Measurements from ENCODE around the gene SOX1.

The SOX1 gene

DNA sequence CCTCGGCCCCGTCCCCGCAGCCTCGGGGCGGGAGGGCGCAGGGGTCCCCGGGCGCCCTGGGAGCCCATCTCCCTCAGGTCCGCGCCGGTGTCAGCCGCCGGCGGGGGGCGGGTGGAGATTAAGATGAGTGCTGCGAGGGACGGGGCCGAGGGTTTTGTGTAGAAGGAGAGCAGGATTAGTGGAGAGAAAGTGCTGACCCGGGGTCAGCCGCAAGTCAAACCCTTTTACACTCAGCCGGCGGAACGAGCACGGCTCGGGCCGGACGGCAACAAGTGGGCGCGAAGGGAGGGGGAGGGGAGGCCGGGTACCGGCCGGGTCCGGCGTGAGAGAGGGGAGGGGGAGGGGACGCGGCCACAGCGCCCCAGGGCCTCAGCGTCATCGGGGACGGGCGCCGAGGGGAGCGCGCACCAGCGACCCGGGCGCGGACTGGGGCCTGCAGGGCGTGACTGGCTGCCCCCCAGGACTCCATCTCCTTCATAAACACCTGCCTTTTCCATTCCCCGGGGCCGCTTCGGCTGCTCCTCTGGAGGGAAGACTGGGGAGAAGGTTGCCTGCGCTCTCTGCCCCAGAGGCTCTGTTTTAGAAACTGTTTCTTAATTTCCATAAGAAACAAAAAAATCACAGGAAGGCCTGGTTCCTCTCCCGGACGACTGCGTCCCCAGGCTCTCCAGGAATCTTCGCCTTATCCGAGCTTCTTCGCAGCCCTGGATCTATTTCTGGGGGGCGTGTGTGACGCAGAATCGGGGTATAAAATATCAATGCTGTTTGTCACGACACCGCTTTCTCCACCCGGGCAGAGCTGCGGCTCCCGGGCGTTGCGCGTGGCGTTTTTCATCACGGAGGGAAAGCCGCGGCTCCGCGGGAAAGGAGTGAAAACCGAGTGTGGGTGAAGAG, 6.5 kb downstream of the SOX1 start:
- DNase-seq: no peak

DNA sequence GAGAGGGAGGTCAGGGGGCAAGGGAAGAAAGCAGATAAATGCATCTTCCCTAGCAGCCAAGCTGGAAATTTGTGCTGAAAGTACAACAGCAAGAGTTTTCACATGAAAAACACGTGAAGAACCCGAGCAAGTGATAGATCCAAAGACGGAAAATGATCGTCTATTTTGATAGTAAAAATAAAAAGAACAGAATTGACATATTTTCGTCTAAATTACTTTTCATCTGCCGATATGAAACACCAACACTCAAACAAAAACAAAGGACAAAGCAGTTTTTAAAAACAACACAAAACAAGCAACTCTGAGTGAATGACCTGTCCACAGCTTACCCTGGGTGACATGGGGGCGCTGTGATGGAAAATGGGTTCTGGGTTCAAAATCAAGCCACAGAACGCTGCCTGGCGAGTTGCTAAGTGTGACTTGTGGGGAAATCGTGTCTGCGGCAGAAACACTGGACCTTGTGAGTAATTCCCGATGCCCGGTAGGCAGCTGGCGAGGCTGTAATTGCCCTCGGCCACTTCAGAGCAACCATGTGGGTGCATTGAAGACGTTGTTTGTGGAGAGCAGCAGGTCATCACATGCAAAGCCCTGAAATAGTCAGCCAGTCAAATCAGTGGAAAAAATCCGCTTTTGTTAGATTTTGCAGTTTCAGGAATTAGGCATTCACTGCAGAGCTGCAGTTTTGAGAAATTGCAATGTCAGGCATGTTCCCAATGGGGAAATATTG, 7.4 kb downstream of the SOX1 start:
- DNase-seq: no peak

DNA sequence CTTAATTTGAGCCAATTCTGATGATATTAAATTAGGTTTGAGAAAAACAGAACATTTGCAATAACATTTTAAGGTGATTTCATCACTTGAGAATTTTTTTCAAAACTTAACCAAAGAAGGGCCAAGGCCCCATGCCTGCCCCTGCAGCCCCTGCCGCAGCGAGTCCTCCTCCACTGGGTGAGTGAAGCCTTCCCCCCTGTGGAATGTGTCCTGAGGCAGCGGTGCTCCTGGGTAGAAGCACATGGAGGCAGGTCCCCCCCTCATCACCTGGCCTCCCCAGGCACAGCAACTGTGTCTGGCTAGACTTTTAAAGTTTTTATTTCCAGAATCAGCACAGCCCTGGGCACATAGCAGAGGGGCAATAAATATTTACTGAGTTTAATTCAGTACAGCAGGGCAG, 10.8 kb downstream of the SOX1 start:
- no peak for DNase-seq

DNA sequence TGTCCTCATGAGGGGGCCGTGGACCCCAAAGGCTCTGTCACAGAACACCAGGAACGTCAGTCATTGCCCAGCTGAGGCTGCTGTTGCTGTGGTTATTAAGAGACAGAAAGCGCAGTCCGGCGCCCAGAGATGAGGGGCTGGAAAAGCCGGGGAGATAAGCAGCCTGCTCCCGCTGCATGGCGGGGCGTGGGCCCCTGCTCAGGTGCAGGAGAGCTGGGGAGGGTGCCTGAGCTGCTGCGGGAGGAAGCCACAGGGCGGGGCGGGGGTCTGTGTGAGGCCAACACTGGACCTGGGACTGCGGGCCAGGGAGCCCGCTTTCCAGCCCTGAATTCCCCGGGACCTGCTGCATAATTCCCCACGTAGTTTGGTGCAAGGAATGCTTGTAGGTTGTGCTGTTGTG, 11.3 kb downstream of the SOX1 start:
- DNase-seq: no peak

DNA sequence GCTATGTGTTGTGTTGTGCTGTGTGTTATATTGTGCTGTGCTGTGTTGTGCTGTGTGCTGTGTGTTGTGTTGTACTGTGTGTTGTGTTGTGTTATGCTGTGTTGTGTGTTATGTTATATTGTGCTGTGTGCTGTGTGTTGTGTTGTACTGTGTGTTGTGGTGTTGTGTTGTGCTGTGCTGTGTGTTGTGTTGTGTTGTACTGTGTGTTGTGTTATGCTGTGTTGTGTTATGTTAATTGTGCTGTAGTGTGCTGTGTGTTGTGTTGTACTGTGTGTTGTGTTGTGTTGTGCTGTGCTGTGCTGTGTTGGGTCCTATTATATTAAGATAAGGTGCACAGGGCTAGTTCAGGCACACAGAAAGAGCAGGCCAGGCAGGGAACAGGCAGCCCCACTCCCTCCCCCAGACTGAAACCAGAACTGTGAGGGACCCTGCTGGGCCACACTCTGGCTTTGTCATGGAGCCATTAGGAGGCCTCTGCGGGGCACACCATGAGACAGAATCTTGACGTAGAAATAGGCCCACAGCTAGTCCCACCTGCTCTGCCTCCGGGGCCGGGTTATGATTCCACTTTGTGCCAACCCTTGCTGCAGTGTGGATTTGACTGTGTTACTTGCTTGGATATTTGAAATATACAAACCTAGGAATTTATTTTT, 12.1 kb downstream of the SOX1 start:
- no peak for DNase-seq

DNA sequence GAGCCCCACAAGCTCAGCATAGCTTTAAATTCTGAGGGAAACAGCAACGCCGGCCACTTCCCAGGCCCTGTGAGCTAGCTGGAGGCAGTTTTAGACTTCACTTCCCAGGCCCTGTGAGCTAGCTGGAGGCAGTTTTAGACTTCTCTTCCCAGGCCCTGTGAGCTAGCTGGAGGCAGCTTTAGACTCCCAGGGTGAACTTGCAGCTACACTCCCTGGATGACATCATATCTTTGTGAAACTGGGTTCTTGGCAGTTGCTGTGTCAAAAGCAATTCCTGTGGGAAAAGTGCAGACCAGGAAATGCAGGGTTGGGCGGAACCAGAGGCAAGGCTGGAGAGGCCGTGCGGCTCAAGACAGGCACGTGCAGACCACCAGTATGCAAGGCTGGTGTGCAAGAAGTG, 12.7 kb downstream of the SOX1 start:
- DNase-seq: no peak

DNA sequence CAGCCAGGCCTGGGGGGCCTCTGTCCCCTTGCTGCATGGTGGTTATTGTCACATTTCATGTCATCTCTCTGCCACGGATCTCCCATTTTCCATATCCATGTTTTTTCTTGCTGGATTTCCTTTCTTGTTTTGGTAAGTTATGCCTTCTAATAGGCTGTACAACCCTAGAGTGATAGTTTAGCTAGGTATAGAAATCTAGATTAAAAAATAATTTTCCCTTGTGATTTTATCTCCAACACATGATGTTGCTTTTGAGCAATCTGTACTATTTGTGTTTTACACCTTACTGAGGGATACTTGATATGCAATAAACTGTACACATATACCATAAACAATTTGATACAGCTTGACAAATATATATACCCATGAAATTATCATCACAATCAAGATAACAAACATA, 17.0 kb downstream of the SOX1 start:
- DNase-seq: no peak

DNA sequence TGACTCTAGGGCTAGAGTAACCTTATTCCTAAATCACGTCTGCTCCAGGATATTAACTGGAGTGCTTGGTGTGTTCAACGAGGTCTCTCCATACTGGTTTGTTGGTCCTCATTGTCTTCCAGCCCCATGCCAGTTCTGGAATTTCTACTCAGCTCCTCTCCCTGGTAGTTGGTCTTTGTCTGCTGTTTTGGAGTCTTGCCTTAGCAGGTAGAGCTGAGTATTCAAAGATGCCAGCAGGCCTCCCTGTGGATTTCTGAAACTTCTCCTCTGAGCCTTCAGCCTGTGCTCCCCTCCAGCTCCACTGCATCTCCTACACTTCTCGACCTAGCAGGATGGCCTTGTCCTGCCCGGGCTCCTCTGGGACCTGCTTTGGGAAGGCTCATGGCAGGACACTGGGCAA, 25.5 kb downstream of the SOX1 start:
- DNase-seq: no peak

DNA sequence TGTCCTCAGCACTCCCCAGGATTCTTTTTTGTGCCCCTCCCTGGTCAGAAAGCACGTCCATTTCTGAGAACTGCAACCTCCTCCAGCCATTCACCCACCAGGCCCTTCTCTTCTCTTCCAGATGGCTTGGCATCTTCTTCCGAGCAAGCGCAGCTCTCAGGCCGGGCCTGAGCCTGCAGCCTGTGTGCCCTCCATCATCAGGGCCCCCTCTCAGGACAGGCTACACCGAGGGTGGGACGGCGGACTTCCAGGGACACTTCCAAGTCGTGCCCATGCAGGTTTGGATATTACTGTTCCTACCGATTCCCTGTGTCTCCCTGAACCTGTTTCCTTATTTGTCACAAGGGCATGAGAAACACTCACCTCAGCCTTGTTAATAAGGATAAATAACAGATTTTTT, 28.4 kb downstream of the SOX1 start:
- no peak for DNase-seq

DNA sequence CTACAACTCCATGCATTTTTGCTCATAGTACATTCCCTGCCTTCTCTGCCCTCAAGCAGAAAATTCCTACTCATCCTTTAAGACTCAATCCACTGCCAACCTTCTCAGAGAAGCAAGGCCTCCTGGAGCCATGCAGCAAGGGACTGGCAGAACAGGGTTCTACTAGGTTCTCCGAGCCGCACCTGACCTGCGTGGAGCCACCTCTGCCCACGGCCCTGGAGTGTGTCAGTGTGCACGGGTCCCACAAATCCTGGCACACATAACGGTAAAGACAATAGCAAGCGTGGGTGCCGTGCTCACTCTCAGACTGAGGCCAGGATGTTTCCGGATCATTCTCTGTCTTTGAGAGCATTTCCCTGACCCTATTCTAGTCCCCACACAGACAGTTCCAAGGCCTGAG, 30.0 kb downstream of the SOX1 start:
- DNase-seq: no peak

DNA sequence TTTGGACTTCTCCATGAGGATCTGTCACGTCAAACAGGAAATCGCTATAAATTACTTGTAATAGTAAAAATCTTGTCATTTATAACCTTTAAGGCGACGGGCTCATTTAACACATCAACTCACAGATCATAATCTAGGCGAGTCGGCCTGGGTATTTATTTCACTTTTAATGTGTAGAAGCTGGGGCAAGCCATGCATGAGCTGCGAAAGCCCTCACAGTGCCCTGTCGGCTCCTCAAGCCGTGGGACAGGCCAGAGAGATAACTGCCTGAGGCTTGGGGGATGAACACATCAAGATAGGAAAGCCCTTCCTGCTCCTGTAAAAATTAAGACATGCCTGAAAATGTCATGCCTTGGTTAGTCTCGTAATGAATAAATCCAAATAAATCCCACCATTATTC, 30.8 kb downstream of the SOX1 start:
- DNase-seq: no peak

DNA sequence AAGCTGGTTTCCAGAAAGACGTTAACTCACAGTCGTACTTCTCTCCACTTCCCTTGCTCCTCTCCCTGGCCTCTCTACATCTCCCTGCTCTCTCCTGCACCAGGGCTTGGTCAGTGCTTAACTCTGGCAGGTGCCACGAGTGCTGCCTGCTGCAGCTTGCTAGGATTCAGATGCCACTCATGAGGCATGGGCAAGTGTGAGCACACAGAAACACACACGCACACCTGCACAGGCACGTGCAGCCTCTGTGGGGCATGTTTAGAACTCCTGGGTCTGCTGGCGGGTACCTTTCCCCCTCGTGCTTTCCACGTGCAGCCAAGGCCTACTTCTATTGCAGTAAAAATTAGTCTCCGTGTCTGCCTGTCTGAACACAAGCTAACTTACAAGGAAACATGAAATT, 31.8 kb downstream of the SOX1 start:
- no peak for DNase-seq

DNA sequence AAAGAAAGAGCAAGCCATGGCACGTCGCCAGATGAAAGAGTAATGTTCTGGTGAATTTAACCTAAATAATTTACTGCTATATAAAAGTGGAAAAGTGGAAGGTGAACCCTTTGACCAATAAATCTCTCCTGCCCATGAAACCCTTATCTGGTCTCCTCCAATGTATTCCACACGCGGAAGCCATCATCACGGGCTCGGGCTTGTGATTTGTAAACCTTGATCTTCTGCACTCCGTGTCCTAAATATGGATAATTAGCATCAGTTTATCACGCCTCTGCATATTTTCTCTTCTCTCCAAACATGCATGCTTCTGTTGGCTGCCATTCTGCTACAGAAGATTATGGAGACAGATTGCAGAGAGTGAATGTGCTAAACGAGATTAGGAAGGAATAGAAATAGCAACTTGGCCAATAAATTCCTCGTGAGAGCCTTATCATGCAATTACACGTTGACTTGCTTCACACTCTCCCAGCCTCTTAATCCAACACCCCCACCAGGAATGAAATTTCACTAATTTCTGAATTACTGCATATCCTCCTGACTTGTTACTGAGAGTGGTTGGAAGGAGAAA, 34.5 kb downstream of the SOX1 start:
- DNase-seq: no peak

DNA sequence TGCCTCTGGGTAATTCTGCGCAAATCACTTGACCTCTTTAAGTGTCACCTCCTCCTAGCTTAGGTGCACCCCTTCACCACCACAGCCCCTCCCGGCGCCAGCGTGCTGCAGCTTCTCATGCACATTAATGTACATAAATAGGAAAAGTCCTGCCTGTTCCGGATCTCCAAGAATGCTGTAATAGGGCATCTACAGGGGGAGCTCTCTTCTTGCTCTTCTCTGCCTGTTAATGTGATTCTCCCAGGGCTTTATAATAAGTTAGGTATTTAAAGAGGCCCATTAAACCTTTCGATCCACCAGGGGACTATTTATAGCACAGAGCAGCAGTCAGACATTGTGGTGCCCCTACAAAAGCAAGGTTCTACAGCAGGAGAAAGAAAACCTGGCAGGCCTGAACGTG, 35.3 kb downstream of the SOX1 start:
- DNase-seq: no peak

DNA sequence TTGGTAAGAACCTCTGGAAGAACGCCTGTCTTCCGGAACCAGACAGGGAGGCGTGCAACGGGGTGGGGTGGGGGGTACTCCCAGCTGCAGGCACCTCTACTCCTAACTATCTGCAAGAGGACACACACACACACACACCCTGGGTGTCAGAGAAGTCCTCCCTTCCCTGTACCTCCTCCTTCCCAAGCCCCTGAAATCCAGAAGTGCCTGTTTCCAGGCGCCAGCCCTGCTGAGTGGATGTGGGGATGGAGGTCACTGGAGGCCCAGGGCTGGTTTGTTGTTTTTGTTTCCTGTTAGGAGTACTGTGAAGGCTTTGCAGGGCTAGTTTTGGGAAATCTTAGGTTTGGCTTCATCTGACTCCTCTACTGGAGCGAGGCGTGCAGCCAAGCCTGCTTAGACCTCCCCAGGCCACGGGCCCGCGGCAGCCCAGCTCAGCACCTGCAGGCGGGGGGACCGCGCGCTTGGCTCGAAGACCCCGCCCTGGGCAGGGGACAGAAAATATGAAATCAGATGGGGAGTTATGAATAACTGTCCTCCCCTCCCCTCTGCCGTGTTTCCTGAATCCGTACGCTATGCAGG, 36.4 kb downstream of the SOX1 start:
- DNase-seq: no peak

DNA sequence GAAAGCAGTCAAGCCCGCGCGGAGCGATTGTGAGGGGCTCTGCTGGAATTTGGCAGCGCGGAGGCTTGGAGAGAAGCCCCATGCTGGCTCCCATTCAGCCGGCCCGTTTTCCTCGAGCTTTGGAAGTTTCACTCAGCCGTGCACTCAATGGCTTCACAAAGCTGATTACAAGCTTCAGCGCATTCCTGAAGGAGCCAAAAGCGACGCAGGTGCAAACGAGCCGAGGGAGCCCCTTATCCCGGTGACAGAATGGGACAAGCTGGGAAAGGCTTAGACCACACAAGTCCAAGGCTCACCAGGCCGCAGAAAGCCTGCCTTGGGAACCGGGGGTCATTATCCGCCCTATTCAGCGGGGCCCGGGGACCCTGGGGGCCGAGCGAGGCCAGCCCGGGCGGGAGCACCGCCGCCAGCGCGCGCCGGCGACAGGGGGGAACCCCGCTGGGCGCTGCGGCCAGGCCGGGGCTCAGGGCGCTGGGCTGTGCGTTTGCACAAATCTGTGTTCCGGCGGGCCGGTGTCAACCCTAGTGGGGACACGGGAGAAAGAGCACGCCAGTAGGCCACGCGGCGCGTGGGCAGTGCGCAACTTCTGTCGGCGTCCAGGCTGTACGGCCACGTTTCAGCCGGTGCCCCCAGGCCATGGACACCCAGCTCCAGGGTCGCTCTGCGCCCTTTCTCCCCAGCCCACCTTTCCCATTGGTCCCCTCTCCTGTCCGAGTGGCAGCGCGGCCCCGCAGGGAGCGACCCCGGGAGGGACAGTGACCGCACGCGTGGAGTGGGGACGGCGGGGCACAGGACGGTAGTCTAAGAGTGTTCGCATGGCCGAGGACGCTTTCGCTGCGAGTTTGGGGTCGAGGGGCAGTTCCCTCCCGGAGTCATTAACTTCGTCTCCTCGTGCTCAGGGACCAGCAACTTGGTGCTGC, 37.3 kb downstream of the SOX1 start:
- no peak for DNase-seq

DNA sequence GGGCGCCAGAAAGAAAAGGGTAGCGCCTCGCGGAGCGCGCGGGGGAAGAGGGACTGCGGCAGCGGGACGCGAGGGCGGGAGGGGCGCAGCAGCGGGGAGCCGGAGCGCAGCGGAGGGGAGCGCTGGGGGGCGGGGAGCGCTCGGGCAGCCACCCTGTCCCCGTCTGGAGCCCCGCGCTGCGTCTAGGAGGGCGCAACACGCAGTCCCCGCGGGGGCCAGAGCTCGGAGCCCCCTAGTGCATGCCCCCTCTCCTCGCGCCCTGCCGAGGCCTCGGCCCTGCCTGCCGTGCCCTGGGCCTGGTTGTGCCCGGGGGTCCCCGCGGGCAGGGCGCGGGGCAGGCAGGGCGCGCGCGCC, 37.9 kb downstream of the SOX1 start:
- no peak for DNase-seq

DNA sequence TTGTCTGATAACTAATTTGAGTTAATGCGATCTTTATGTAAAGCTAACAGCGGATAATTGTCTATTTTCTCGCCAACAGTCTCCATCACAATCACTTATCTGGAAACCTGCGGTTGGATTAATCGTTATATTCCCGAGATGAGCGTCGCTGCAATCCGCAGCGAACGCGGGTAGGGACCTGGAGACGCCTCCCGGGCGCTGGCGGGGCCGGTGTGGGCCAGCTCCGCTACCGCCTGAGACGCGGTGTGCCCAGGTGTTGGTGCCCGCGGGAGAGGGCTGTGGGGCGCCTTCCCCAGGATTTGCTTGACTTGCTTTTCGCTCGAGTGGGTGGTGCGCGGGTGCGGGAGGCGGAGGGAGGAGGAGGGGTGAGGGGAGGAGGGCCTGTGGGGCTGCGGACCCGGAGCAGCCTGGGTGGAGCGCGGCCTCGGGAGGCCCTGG, 38.3 kb downstream of the SOX1 start:
- DNase-seq: no peak

DNA sequence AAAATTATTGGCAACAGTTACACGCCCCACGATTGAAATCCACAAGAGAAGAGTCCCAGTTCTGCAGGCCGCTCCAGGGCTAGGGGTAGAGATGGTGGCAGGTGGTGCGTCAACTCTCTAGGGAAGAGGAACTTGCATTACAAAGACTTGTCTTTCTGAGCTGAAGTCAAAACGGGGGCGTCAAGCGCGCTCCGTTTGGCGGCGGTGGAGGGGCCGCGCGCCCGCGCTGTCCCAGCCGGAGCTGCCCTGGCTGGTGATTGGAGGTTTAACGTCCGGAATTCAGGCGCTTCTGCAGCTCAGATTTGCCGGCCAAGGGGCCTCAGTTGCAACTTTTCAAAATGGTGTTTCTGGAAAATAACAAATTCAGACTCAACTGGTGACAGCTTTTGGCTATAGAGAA, 38.9 kb downstream of the SOX1 start:
- no peak for DNase-seq

DNA sequence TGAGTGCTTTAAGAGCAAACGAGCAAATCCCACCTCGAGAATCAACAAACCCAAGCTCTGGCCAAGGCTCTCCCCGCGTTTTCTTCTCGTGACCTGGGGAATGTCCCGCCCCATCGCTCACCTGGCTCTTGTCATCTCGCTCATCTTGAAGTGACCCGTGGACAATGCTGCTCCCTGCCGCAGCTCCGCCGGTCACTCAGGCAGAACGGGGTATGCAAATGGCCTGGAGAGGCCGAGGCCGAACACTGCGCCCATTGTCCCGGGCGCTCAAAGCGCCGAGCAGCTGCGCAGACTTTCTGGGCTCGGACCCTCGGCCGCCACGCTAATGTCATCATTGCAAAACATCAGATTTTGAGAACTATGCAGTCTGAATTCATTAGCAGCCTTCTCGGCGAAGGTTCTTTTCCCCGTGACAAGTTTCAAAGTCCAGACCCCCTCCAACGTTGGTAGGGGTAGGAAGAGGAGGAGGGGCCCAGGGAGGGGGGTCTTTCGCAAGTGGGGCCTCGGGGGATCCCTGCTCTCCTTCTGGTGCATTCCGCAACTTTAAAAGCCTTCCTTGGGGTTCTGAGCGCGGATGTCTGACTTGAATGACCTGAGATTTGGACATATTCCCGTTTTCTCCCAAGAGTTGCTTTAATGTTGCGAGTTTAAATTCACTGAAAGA, 39.7 kb downstream of the SOX1 start:
- DNase-seq: no peak

DNA sequence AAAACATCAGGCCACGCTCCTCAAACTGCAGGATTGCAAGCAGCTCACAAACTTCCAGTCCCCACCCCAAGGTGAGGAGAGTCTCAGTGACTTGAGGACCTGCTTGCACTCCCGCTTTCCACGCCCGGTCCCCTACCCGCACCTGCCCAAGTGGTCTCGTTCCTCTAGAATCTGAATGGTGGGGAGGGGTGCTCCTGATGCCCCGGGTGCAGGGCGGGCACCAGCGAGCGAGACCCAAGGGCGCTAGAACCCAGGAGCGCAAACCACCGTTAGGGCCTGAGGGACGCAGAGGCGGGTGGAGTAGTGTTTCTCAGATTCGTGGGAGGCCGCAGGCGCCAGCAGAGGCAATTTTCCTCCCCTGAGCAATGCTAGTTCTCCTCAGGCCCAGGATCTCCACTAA, 40.3 kb downstream of the SOX1 start:
- DNase-seq: no peak

DNA sequence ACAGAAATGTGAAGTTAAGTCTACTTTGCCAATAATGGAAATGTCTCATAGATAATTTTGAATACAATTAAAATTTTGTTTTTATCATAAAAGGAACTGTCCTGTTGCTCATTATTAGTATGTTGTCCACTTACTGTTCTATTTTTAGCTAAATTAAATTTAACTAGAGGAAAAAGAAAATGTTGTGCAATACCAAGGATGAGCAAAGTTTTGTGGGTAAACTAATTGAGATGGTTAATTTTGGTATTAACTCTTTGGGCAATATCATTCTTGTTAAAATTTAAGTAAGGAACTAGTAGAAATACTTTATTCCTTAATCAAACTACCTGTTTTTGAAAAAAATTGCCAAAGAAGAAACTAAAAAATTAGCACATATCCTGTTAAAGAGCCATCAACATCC, 43.5 kb downstream of the SOX1 start:
- DNase-seq: no peak

Data from HCEC 1CT (cell line).